Stimulated activated CD4-positive, alpha-beta T cell treated with anti-CD3 and anti-CD28 coated beads, Interleukin-4, amount 100 ng/mL, for 4 hours (primary cell): ENCODE data around the gene CCDC85B.

Experiments used
- DNase-seq, 2 experiments: peaks; one replicate each; pipeline ENCODE4 v3.0.0-alpha.2; 2020

Gene CCDC85B

GRCh38 chr11:65857853-65858680, 32.4 kb upstream of the CCDC85B start, which contains the start of gene CFL1:
CFL1 (minus strand) TSS chr11:65858180; CDS start chr11:65858099, 81 bp downstream.
- peak; percentile 95 to 97 for DNase-seq

DNA sequence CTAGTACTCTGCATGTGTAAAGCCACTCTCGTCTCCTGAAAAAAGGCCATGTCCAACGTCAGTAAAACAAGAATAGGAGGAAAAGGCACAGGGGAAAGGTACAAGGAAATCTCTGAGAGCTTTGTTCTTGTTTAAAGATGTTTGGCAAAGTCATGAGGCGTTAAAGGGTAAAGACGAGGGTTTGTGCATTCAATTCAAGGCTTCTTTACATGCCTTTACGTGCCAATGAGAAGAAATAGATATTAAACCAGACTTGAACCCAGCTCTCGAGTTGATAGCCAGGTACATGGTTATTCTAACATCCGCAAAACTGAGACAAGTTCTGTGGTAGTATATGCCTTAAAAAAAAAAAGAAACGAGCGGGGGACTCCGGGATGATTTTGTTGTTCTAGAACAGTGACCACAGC, 31.8 kb upstream of the CCDC85B start:
- DNase-seq: no peak

- DNase-seq: peak; percentile 98
Measured at GRCh38 chr11:65859095-65859811, 31.2 kb upstream of the CCDC85B start.

DNA sequence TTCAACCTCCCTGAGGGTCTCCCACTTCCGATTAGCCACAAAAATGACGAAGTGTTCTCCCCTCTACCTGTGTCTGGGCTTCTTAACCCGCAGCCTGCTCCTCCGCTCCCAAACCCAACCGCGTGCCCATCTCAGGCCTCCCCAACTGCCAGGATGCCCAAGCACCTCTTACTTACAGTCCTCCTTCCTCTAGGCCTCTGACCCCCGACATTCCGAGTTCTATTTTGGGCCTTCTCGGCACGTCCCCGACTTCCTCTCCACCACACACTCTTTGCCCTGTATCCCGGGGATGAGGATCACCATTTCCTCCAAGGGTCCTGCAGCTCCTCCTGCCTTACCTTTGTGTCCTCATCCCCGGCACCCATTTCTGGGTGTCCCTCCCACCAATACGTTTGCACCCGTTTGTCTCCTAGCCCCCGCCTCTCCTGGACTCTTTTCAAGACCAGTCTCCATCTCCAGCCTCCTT, 30.6 kb upstream of the CCDC85B start:
- DNase-seq: peak in 1 of 2 experiments; percentile 42

DNA sequence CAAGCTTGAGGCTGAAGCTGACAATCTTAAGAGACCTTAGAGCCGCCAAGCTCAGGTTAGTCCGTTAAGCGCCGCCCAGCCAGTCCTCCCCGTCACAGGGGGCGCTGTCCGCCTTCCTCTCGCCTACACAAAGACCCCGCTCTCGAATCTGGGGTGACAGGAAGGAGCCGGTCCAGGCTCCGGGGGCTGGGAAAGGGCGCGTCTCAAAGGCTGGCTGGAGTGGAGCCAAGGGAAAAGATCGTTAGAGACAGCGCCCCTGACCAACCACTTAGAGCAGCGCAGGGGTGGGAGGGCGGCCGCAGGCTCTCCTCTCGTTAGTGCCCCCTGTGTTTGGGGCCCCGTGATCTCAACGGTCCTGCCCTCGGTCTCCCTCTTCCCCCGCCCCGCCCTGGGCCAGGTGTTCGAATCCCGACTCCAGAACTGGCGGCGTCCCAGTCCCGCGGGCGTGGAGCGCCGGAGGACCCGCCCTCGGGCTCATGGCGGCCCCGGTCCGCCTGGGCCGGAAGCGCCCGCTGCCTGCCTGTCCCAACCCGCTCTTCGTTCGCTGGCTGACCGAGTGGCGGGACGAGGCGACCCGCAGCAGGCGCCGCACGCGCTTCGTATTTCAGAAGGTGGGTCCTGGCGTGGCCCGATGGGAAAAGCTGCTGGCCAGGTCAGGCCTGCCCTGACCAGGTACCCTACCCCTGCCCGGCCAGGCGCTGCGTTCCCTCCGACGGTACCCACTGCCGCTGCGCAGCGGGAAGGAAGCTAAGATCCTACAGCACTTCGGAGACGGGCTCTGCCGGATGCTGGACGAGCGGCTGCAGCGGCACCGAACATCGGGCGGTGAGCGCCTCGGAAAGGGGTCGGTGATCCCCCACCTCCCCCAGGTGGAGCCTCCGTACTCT, 30.0 kb upstream of the CCDC85B start, which contains the start of gene MUS81:
Gene MUS81 (plus strand): TSS at position 156 of the 887 bp plus-strand sequence. CDS start 321 bp downstream, at position 477.
- peak; percentile 93 to 95 for DNase-seq

GRCh38 chr11:65861165-65861505, 29.3 kb upstream of the CCDC85B start:
- DNase-seq: no peak

DNA sequence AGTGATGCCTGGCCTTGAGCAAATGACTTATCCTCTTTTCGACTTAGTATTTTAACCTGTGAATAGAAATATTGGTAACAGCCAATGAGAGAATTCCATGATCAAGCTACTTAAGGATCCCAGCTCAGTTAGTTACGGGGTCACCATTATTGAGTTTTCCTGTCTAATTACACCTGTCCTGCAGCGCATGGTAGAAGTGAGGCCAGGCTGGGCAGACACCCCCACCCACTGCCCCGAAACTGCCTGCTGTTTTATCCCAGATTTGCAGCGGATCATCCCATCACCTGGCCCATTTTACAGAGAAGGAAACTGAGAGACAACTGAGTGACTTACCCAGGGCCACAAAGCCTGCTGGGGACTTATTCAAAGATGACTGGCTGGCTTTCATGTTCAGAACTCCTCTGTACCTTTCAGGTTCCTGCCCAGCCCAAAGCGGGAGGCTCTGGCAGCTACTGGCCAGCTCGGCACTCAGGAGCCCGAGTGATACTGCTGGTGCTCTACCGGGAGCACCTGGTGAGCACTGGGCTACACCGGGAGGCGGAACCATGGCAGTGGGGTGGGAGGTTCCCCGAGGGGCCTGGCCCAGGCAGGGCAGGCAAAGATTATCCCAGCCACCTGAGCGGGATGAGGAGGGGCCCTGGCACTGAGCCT, 28.8 kb upstream of the CCDC85B start:
- no peak for DNase-seq

- no peak for DNase-seq
Measured at GRCh38 chr11:65862191-65862735, 28.2 kb upstream of the CCDC85B start.

- DNase-seq: no peak
Measured at GRCh38 chr11:65862941-65863888, 27.3 kb upstream of the CCDC85B start.

- DNase-seq: no peak
Measured at GRCh38 chr11:65863889-65864705, 26.4 kb upstream of the CCDC85B start.

GRCh38 chr11:65864706-65865471, 25.6 kb upstream of the CCDC85B start:
- no peak for DNase-seq

- no peak for DNase-seq
Measured at GRCh38 chr11:65865550-65866172, 24.8 kb upstream of the CCDC85B start.

DNA sequence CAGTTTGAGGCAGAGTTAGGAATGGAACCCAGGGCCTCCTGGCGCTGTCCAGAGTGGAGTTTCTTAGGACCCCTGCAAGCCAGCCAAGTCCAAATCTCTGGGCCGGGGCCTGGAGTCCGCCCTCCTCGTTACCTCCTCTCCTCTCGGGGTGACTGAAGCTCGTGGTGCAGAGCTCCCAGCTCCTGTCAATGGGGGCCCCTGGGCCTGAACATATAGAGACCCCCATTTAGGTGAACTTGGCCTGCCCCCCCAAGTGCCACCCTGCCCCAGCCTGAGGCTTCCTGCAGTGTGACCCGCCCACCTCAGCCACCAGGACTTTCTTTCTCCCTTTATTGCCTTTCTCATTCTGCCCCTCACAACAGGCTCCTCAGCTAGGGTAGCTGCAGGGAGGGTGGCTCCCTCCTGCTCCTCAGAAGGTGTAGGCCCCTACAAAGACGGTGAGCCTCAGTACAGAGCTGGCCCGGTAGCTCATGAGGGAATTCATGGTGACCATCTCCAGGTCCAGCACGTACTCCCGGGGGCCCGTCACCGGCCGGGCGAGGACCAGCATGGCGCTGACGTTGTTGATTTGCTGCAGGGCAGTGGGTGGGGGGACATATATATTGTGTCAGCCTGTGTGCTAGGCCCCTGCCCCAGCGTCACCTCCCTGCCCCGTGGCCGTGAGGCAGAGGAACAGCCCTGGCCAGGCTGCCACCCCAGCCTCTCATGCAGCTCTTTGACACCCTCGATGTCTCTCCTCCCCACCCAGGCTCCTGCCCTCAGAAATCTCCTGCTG, 23.8 kb upstream of the CCDC85B start:
- no peak for DNase-seq

GRCh38 chr11:65867284-65868071, 23.0 kb upstream of the CCDC85B start:
- DNase-seq: no peak

DNA sequence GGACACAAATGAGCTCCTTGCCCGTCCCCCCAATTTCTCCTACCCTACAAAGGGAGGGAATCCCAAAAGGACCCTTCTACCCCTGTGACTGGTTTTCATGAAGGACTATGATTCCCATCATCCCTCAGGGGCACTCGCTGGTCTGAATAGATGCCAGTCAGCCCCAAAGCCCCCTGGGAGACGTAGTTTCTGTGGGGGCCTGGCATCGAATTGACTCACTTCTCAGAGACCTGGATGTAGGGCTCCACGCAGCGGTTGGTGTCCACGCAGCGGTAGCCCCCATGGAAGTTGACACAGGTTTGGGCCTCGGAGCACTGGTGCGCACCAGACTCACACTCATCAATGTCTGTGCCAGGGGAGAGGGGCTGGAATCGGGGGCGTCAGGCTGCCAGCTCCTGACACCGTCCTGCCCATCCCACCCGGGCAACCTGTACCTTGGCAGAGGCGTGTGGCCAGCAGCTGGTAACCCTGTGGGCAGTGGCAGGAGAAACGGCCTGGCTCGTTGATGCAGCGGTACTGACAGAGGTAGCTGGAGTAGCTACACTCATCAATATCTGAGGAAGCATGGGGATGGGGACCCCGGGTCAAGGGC, 22.3 kb upstream of the CCDC85B start:
- DNase-seq: no peak

DNA sequence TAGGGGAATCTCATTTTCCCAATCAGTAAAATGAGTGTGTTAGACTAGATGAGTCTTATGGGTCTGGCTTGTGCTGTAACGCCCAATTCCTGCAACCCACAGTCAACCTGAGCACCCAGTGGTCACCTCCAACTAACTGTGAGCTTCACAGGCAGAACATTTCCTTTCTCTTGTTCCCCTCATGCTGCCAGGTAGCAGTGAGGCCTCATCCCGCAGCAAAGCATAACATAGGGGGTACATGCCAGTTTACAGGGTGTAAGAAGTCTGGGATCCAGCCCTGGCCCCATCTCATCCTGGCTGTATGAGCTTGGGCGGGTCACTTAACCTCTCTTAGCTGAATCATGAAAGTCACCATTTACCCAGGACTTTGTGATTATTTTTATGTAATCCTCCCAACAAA, 21.6 kb upstream of the CCDC85B start:
- no peak for DNase-seq
